HEK293 (cell line): ENCODE measurements around the gene GTPBP6.
"Not testable (repeated sequence)": the region's sequence is repeated elsewhere in the genome, so short reads cannot be mapped to it uniquely, and the experiment has no call there.

ENCODE experiments used
- CTCF ChIA-PET: fragments of 350-600 bp; formaldehyde crosslinking; extraction: SDS; loops from one replicate; lab custom pipeline; 2021; ENCODE audit warnings: antibody characterized with exemption; lab: Yijun Ruan, JAX
- POLR2A ChIA-PET: fragments of 300-600 bp; formaldehyde crosslinking; extraction: SDS; loops from one replicate; lab custom pipeline; 2020; ENCODE audit warnings: antibody characterized with exemption, inconsistent platforms; lab: Yijun Ruan, JAX
- H3K27ac ChIP-seq: fragments of 200-500 bp; sonication (Bioruptor generic); 2 replicates; pipeline ENCODE4 v1.5.1; 2014; ENCODE audit warnings: low read depth, low read length, control low read depth, inconsistent platforms; ENCODE audit errors: extremely low read depth
- H3K36me3 ChIP-seq, 2 experiments: fragments of 200-500 bp in 1 of 2; sonication (Bioruptor generic) in 1 of 2; 1 replicate in 1 of 2; 2 replicates in 1 of 2; pipeline ENCODE4 v1.5.1; 2014 to 2017; ENCODE audit warnings: inconsistent platforms in 2 of 2, low read length in 2 of 2; ENCODE audit not compliant: control insufficient read depth in 2 of 2, insufficient read depth in 1 of 2
- H3K4me1 ChIP-seq: fragments of 200-500 bp; sonication (Bioruptor generic); 2 replicates; pipeline ENCODE4 v1.5.1; 2014; ENCODE audit warnings: mild to moderate bottlenecking, low read length, inconsistent platforms; ENCODE audit not compliant: control insufficient read depth, insufficient read depth
- H3K4me3 ChIP-seq: 2 replicates; pipeline ENCODE4 v1.5.1; 2011; ENCODE audit warnings: low read depth, mild to moderate bottlenecking, control low read depth, low read length, moderate library complexity
- H3K9me3 ChIP-seq: fragments of 200-500 bp; sonication (Bioruptor generic); 2 replicates; pipeline ENCODE4 v1.5.1; 2014; ENCODE audit warnings: low read depth, low read length, inconsistent platforms; ENCODE audit not compliant: control insufficient read depth, insufficient read depth
- INSM2 ChIP-seq: fragments of 450-650 bp; formaldehyde crosslinking; IDR thresholded peaks from 2 replicates; pipeline ENCODE4 v1.5.1; 2016; ENCODE audit warnings: missing biosample characterization, missing genetic modification characterization
- KLF1 ChIP-seq: fragments of 450-650 bp; formaldehyde crosslinking; IDR thresholded peaks from 2 replicates; pipeline ENCODE4 v1.5.1; 2016; ENCODE audit warnings: missing biosample characterization, missing genetic modification characterization
- KLF7 ChIP-seq: fragments of 450-650 bp; formaldehyde crosslinking; IDR thresholded peaks from 2 replicates; pipeline ENCODE4 v1.5.1; 2016; ENCODE audit warnings: missing biosample characterization, missing genetic modification characterization, borderline replicate concordance
- MYNN ChIP-seq: fragments of 450-650 bp; formaldehyde crosslinking; IDR thresholded peaks from 2 replicates; pipeline ENCODE4 v1.5.1; 2016; ENCODE audit warnings: missing biosample characterization, missing genetic modification characterization, borderline replicate concordance
- PRDM4 ChIP-seq: fragments of 450-650 bp; formaldehyde crosslinking; IDR thresholded peaks from 2 replicates; pipeline ENCODE4 v1.5.1; 2017; ENCODE audit warnings: missing biosample characterization, missing genetic modification characterization
- SCRT1 ChIP-seq: fragments of 450-650 bp; formaldehyde crosslinking; IDR thresholded peaks from 2 replicates; pipeline ENCODE4 v1.5.1; 2016; ENCODE audit warnings: missing biosample characterization, missing genetic modification characterization, borderline replicate concordance
- SCRT2 ChIP-seq: fragments of 450-650 bp; formaldehyde crosslinking; IDR thresholded peaks from 2 replicates; pipeline ENCODE4 v1.5.1; 2016; ENCODE audit warnings: missing biosample characterization, missing genetic modification characterization
- ZNF148 ChIP-seq: fragments of 450-650 bp; formaldehyde crosslinking; IDR thresholded peaks from 2 replicates; pipeline ENCODE4 v1.5.0; 2017; ENCODE audit warnings: missing biosample characterization, missing genetic modification characterization, borderline replicate concordance
- ZNF18 ChIP-seq: fragments of 450-650 bp; formaldehyde crosslinking; IDR thresholded peaks from 2 replicates; pipeline ENCODE4 v1.5.1; 2016; ENCODE audit warnings: missing biosample characterization, missing genetic modification characterization
- ZNF621 ChIP-seq: fragments of 450-650 bp; formaldehyde crosslinking; IDR thresholded peaks from 2 replicates; pipeline ENCODE4 v1.5.1; 2017; ENCODE audit warnings: missing biosample characterization, missing genetic modification characterization

Gene GTPBP6

GRCh38 chrX:308821-309520, 9.6 kb downstream of the GTPBP6 start:
- H3K27ac ChIP-seq: no peak overlapping the region
- no peaks in the 10 kb centered on the region for H3K4me1 ChIP-seq
- H3K9me3 ChIP-seq: no peaks in the 10 kb centered on the region
- ChIA-PET POLR2A (no interaction called here), CTCF (no interaction called here)
- H3K36me3 ChIP-seq: peaks cover 24 to 75% of the 10 kb centered on the region in 2 experiments
- no peak overlapping the region for H3K4me3 ChIP-seq
- TF ChIP-seq MYNN (tag by site-specific recombination) (no peak), KLF1 (tag by site-specific recombination) (peak; percentile 96)

GRCh38 chrX:307261-308111, 11.1 kb downstream of the GTPBP6 start:
- Histone ChIP-seq H3K27ac (no peak overlapping the region), H3K4me3 (no peak overlapping the region), H3K9me3 (no peaks in the 10 kb centered on the region), H3K4me1 (no peaks in the 10 kb centered on the region), H3K36me3 (peaks cover 25 to 68% of the 10 kb centered on the region in 2 experiments)
- TF ChIP-seq KLF7 (tag by site-specific recombination): no peak
- no peak for TF ChIP-seq INSM2 (tag by site-specific recombination)
- TF ChIP-seq ZNF621: no peak
- no peak for TF ChIP-seq PRDM4
- TF ChIP-seq ZNF18: no peak
- no peak for TF ChIP-seq ZNF148 (tag by site-specific recombination)
- CTCF ChIA-PET: no interaction called here
- POLR2A ChIA-PET: no interaction called here

- POLR2A ChIA-PET, CTCF ChIA-PET: not testable (repeated sequence)
- peak; percentile 67; the same call in 1 of the 2 replicates for TF ChIP-seq SCRT1 (tag by site-specific recombination)
- TF ChIP-seq SCRT2 (tag by site-specific recombination): 0 out of 2 replicates have a peak, but pooled peaks have one; percentile 6
- TF ChIP-seq, all 188 proteins: peak for 2; not testable (repeated sequence) for 186
- H3K9me3 ChIP-seq, H3K4me3 ChIP-seq, H3K4me1 ChIP-seq, H3K27ac ChIP-seq: not testable (repeated sequence)
- H3K36me3 ChIP-seq: peaks cover 23 to 67% of the 10 kb centered on the region in 2 experiments
Measured at GRCh38 chrX:306614-307251, 11.9 kb downstream of the GTPBP6 start.
